Adrenal gland (tissue), 12 donors: Measurements from ENCODE around the gene CD46. TPM values are rescaled to one million over a fixed set of nuclear protein-coding genes. Genes with fewer than 3 reads are reported as not detected.
"Not testable (repeated sequence)": the region's sequence is repeated elsewhere in the genome, so short reads cannot be mapped to it uniquely, and the experiment has no call there.

Experiments
- DNase-seq, 7 donors: peaks; one replicate each; pipeline ENCODE4 v3.0.0-alpha.2; 2019 to 2020
- H3K27ac ChIP-seq, 5 donors: fragments of 200-600 bp; sonication (generic) in 4 of 5; 1 replicate in 3 of 5; 2 replicates in 2 of 5; pipeline versions ENCODE4 v1.5.1 to v1.8.0; 2016 to 2020; ENCODE audit warnings: mild to moderate bottlenecking in 1 of 5
- H3K27me3 ChIP-seq: fragments of 200-600 bp; 2 replicates; pipeline ENCODE4 v1.8.0; 2021
- H3K36me3 ChIP-seq, 2 donors: fragments of 200-600 bp; replicated peaks in 1 of 2; 1 replicate in 1 of 2; 2 replicates in 1 of 2; pipeline versions ENCODE4 v1.5.1 to v1.8.0; 2018 to 2022
- H3K4me1 ChIP-seq, 2 donors: fragments of 200-600 bp; replicated peaks in 1 of 2; 1 replicate in 1 of 2; 2 replicates in 1 of 2; pipeline versions ENCODE4 v1.5.1 to v1.8.0; 2018 to 2021
- H3K4me3 ChIP-seq, 4 donors: fragments of 200-600 bp; sonication (generic) in 3 of 4; one replicate each; pipeline ENCODE4 v1.5.1; 2016 to 2018
- H3K9me3 ChIP-seq, 3 donors: fragments of 200-600 bp; sonication (generic) in 1 of 3; replicated peaks in 1 of 3; 1 replicate in 2 of 3; 2 replicates in 1 of 3; pipeline versions ENCODE4 v1.5.1 to v1.8.0; 2016 to 2021
- CTCF ChIP-seq, 6 experiments: fragments of 450-650 bp in 4 of 6; fragments of 200-600 bp in 2 of 6; sonication (generic) in 1 of 6; IDR thresholded peaks; 1 replicate in 5 of 6; 2 replicates in 1 of 6; pipeline versions ENCODE4 v1.5.1 to v1.8.0; 2016 to 2021; ENCODE audit warnings: antibody characterized with exemption in 6 of 6, mild to moderate bottlenecking in 2 of 6, moderate library complexity in 1 of 6
- POLR2A ChIP-seq, 2 donors: fragments of 450-650 bp; IDR thresholded peaks; one replicate each; pipeline ENCODE4 v1.6.1; 2017; ENCODE audit warnings: antibody characterized with exemption in 2 of 2, mild to moderate bottlenecking in 2 of 2, moderate library complexity in 1 of 2
- WGBS, 4 donors: extraction: QIAGEN DNeasy Blood & Tissue Kit in 2 of 4; methylation state at CpG; one replicate each; pipeline versions ENCODE4 v1.1.5 to v1.1.7; 2013 to 2017; 5-methylcytosine and 5-hydroxymethylcytosine counted together
- intact Hi-C, 2 donors: fragments of 100-400 bp; cut with DNase I; formaldehyde crosslinking; loops; one replicate each; pipeline versions ENCODE4 v1.14.1 to v1.15.0; 2022 to 2023
- polyA plus RNA-seq, 3 donors: library from polyadenylated mRNA; stranded (reverse); fragments of 200-250 nt in 2 of 3; fragments of 350-450 nt in 1 of 3; fragmentation: Illumina TruSeq in 1 of 3; extraction: RNeasy Lipid Tissue Mini Kit (QIAGEN cat#74804) in 1 of 3; gene quantifications; one replicate each; pipeline ENCODE4 v1.2.3, GENCODE V29; 2013 to 2014
- total RNA-seq, 9 donors: library from RNA; depleted of rRNA in 4 of 9; stranded (reverse); fragments of >200 nt in 4 of 9; fragments of 120-200 nt in 1 of 9; fragmentation: NEBNext Ultra II Directional in 1 of 9; extraction: Animal tissue kit (Norgen Biotek cat#: 25700) in 1 of 9; gene quantifications; one replicate each; pipeline versions ENCODE4 v1.1.0 to v1.2.4, GENCODE V29; 2013 to 2023
- donor health status: healthy with polysubstance abuse.
- donor health status: Bipolar disorder and iron deficiency.
- donor health status: DM: yes; HTN: yes; CAD: no.
- donor health status: DM: no; HTN: no; CAD: no.
- donor health status: DM: no; HTN: no; CAD: no.
- donor health status: DM: yes; HTN: yes; CAD: no.

Gene CD46
- total and polyA plus RNA-seq, 12 donors = 94.9 to 618 (median 386) TPM

DNA sequence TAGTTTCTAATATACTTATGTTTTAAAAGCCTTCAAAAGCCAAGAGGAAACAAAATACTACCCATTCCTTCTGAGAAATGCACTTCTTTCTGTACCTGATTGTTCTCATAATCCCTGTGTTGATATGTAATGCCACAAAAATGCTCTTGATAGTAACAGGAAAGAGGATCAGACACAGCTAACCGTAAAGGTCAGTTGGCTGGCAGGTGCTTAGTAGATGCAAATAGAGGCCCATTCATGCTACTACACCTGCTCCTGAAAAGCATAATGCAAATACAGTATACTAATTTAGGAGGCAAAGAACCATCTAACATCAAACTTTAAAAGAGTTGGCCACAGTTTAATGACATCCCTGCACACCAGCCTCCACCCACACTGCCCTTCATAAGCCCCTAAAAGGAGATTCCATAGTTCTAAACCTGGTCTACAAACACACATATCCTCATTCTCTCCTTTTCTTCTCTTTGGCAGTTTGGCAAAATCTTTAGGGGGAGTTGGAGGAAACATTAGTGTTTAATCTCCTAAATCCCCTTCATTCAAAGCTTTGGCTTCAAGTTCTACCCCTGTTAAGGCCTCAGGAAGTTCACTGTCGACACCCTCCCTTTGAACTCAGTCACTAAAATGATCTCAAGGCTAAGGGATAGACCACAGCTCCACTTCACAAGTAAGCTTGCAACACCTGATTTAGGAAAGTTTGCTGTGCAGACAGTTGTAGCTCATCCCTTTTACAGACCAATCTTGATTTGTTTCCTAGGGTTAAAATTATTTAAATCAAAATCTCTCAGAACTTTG is 2.9 kb upstream of the CD46 start:
- H3K36me3 ChIP-seq = no peaks in the 10 kb centered on the region
- WGBS, 4 donors = 33 to 57% (median 48%) methylated on average over 2 of the region's 2 CpGs
- TF ChIP-seq POLR2A (IDR thresholded peaks at IDR 0.05) (no peak), CTCF (IDR thresholded peaks at IDR 0.05) (no peak)
- H3K4me1 ChIP-seq = peaks cover 21 to 42% of the 10 kb centered on the region in 2 donors
- H3K4me3 ChIP-seq = no peak overlapping the region
- intact Hi-C loops = no loop called here
- DNase-seq = no peak
- no peaks in the 10 kb centered on the region for H3K27me3 ChIP-seq
- H3K27ac ChIP-seq = no peak overlapping the region
- no peaks in the 10 kb centered on the region for H3K9me3 ChIP-seq

GRCh38 chr1:207750631-207751305 is 1.1 kb upstream of the CD46 start:
- TF ChIP-seq POLR2A (IDR thresholded peaks at IDR 0.05) (no peak), CTCF (IDR thresholded peaks at IDR 0.05) (no peak)
- Histone ChIP-seq H3K4me3 (peak overlapping the region in 2 of 4 donors; percentile 2 to 92), H3K36me3 (no peaks in the 10 kb centered on the region), H3K27me3 (no peaks in the 10 kb centered on the region), H3K27ac (peak overlapping the region; percentile 88 to 96 (median 93)), H3K4me1 (peaks cover 13 to 44% of the 10 kb centered on the region in 2 donors), H3K9me3 (no peaks in the 10 kb centered on the region)
- intact Hi-C loops = no loop called here
- no peak for DNase-seq
- WGBS, 4 donors = 38 to 49% (median 42%) methylated on average over 5 of the region's 5 CpGs

- WGBS, 4 donors = 10 to 15% (median 14%) methylated on average over 7 of the region's 7 CpGs
- peaks cover 15 to 44% of the 10 kb centered on the region in 2 donors for H3K4me1 ChIP-seq
These were observed 428 bp upstream of the CD46 start for GRCh38 chr1:207751463-207751789.

DNA sequence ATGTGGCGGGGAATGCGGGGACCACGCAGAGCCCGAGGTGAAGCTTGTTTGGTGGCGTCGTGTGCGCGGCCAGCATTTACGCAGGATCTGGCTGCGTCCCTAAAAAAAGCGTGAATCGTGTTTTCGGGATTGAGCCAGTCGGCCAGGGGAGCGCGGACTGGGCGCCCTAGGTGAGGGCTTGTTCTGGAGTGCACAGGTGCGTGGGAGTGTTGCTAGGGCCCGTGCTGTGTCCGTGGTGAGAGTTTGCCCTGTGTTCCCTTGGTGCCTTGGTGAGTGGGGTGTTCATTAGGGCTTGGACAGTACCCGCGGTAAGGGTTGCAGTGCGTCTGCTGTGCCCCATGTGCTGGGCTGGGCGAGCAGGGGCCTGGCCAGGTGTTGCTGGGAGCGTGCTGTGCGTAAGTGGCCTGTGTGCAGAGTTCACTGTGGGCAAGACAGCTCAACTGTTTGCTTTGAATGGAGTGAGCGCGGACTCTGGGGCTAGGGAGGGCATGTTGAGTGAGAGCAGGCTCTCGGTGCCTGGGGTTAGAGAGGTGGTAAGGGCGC is 673 bp downstream of the CD46 start:
- TF ChIP-seq POLR2A (IDR thresholded peaks at IDR 0.05) (no peak), CTCF (IDR thresholded peaks at IDR 0.05) (no peak)
- Histone ChIP-seq H3K9me3 (no peaks in the 10 kb centered on the region), H3K27ac (peak overlapping the region; percentile 90 to 97 (median 93)), H3K4me1 (peaks cover 16 to 50% of the 10 kb centered on the region in 2 donors), H3K27me3 (no peaks in the 10 kb centered on the region), H3K36me3 (peaks cover 0 to 6% of the 10 kb centered on the region in 2 donors), H3K4me3 (peak overlapping the region; percentile 52 to 94 (median 85))
- DNase-seq = peak; percentile 46 to 70 (median 52)
- intact Hi-C loops = no loop called here
- 0 to 1% (median 1%) methylated on average over 1 to 30 of the region's 30 CpGs for WGBS, 4 donors

More at GRCh38 chr1:207751463-207751789, 428 bp upstream of the CD46 start:
- Histone ChIP-seq H3K4me3 (peak overlapping the region in 2 of 4 donors; percentile 2 to 92), H3K27ac (peak overlapping the region; percentile 88 to 96 (median 93))
- intact Hi-C loops, DNase-seq, H3K36me3 ChIP-seq, H3K27me3 ChIP-seq, H3K9me3 ChIP-seq: not testable (repeated sequence)
